HL-60 (cell line): ENCODE measurements around the gene IL15.

Experiments
- GABPA ChIP-seq: IDR thresholded peaks from 2 replicates; pipeline ENCODE4 v1.6.1; 2012; ENCODE audit warnings: low read depth
- POLR2AphosphoS5 ChIP-seq: IDR thresholded peaks from 2 replicates; pipeline ENCODE4 v1.6.1; 2012; ENCODE audit warnings: low read depth
- TF ChIP-seq, protein P1 (sequence below): IDR thresholded peaks from one replicate; pipeline ENCODE4 v1.5.1; 2011; ENCODE audit warnings: low read length, control low read depth, inconsistent platforms; ENCODE audit not compliant: insufficient read depth
- TF ChIP-seq, protein P2 (sequence below): IDR thresholded peaks from 2 replicates; pipeline ENCODE4 v1.6.1; 2012; ENCODE audit warnings: low read depth; ENCODE audit not compliant: insufficient replicate concordance

DNA sequence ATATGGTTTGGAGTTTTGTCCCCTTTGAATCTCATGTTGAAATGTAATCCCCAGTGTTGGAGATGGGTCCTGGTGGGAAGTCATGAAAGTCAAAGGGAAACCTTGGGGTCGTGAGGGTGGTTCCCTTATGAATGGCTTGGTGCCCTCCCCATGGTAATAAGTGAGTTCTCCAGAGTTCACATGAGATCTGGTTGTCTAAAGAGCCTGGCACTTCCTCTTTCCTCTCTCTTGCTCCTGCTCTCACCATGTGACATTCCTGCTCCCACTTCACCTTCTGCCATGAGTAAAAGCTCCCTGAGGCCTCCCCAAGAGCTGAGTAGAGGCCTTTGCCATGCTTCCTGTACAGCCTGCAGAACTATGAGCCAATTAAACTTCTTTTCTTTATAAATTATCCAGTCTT, 5.5 kb upstream of the IL15 start:
- TF ChIP-seq, protein P1, sequence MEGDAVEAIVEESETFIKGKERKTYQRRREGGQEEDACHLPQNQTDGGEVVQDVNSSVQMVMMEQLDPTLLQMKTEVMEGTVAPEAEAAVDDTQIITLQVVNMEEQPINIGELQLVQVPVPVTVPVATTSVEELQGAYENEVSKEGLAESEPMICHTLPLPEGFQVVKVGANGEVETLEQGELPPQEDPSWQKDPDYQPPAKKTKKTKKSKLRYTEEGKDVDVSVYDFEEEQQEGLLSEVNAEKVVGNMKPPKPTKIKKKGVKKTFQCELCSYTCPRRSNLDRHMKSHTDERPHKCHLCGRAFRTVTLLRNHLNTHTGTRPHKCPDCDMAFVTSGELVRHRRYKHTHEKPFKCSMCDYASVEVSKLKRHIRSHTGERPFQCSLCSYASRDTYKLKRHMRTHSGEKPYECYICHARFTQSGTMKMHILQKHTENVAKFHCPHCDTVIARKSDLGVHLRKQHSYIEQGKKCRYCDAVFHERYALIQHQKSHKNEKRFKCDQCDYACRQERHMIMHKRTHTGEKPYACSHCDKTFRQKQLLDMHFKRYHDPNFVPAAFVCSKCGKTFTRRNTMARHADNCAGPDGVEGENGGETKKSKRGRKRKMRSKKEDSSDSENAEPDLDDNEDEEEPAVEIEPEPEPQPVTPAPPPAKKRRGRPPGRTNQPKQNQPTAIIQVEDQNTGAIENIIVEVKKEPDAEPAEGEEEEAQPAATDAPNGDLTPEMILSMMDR, result no peak
- TF ChIP-seq POLR2AphosphoS5 (no peak), GABPA (no peak)
- TF ChIP-seq, protein P2, sequence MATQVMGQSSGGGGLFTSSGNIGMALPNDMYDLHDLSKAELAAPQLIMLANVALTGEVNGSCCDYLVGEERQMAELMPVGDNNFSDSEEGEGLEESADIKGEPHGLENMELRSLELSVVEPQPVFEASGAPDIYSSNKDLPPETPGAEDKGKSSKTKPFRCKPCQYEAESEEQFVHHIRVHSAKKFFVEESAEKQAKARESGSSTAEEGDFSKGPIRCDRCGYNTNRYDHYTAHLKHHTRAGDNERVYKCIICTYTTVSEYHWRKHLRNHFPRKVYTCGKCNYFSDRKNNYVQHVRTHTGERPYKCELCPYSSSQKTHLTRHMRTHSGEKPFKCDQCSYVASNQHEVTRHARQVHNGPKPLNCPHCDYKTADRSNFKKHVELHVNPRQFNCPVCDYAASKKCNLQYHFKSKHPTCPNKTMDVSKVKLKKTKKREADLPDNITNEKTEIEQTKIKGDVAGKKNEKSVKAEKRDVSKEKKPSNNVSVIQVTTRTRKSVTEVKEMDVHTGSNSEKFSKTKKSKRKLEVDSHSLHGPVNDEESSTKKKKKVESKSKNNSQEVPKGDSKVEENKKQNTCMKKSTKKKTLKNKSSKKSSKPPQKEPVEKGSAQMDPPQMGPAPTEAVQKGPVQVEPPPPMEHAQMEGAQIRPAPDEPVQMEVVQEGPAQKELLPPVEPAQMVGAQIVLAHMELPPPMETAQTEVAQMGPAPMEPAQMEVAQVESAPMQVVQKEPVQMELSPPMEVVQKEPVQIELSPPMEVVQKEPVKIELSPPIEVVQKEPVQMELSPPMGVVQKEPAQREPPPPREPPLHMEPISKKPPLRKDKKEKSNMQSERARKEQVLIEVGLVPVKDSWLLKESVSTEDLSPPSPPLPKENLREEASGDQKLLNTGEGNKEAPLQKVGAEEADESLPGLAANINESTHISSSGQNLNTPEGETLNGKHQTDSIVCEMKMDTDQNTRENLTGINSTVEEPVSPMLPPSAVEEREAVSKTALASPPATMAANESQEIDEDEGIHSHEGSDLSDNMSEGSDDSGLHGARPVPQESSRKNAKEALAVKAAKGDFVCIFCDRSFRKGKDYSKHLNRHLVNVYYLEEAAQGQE, result no peak
